Peyer's patch (tissue), 4 donors: Measurements from ENCODE around the gene SNX9. TPM values are rescaled to one million over a fixed set of nuclear protein-coding genes. Genes with fewer than 3 reads are reported as not detected.

Experiments used
- DNase-seq, 3 donors: peaks; one replicate each; pipeline ENCODE4 v3.0.0-alpha.2; 2017 to 2019
- H3K27ac ChIP-seq, 4 donors: fragments of 200-600 bp; sonication (generic); one replicate each; pipeline ENCODE4 v1.5.1; 2016 to 2019
- H3K27me3 ChIP-seq, 2 donors: fragments of 200-600 bp; sonication (generic); one replicate each; pipeline ENCODE4 v1.5.1; 2019
- H3K36me3 ChIP-seq, 3 donors: fragments of 200-600 bp; sonication (generic); one replicate each; pipeline ENCODE4 v1.5.1; 2016 to 2019
- H3K4me1 ChIP-seq, 4 donors: fragments of 200-600 bp; sonication (generic); one replicate each; pipeline ENCODE4 v1.5.1; 2016 to 2019
- H3K4me3 ChIP-seq, 4 donors: fragments of 200-600 bp; sonication (generic); 1 replicate in 3 of 4; 2 replicates in 1 of 4; pipeline ENCODE4 v1.5.1; 2016 to 2019; ENCODE audit warnings: mild to moderate bottlenecking in 1 of 4
- H3K9me3 ChIP-seq, 4 donors: fragments of 200-600 bp; sonication (generic); one replicate each; pipeline ENCODE4 v1.5.1; 2016 to 2019; ENCODE audit warnings: mild to moderate bottlenecking in 1 of 4
- POLR2A ChIP-seq, 2 donors: fragments of 450-650 bp; IDR thresholded peaks; one replicate each; pipeline ENCODE4 v1.5.1; 2017; ENCODE audit warnings: antibody characterized with exemption in 2 of 2, mild to moderate bottlenecking in 2 of 2, moderate library complexity in 2 of 2
- total RNA-seq, 4 donors: library from RNA; depleted of rRNA; stranded (reverse); fragments of >200 nt; gene quantifications; one replicate each; pipeline ENCODE4 v1.1.0, GENCODE V29; 2016
- TF ChIP-seq, protein P1 (sequence below), 6 experiments: fragments of 450-650 bp in 4 of 6; fragments of 200-600 bp in 2 of 6; sonication (generic) in 1 of 6; IDR thresholded peaks; one replicate each; pipeline ENCODE4 v1.5.1; 2017 to 2019; ENCODE audit warnings: antibody characterized with exemption in 6 of 6, mild to moderate bottlenecking in 3 of 6, moderate library complexity in 1 of 6

Gene SNX9
- total RNA-seq, 4 donors from 2014 or later, result 49.8 to 59.1 (median 52.5) TPM

DNA sequence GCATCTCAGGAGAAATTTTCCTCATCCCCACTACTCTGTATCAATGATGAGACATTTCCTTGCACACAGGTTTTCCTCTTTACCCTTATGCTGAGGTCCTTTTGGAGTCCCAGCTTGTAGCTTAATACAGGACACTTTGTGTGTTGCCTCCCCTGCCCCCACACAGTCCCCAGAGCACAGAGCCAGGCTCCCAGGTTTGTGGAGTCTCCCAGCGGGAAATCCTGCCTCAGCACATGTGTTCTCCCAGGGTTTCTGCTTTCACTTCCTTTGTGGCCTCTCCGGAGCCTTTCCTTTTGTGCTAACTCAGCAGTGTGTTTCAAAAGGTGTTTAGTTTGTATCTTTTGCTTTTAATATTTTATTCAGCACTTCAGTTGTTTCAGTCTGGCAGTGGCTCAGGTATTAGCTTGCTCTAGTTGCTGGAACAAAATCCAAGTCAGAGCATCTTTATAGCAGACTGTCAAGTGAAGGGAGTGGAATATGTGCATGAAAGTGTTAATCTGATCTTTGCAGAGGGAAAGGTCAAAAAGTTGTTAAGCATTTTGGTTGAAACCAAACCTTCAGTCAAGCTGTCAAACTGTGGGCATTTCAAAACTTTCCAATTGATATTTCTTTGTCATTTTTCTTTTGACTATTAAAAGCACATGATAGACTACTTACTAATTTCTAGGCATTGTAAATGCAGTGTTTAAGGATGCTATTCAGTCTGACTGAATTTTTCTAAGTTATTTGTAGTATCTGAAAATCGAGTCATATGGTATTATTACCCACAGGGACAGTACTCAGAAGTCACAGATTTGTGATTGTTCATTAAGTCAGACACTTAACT is 8.6 kb downstream of the SNX9 start:
- H3K4me3 ChIP-seq, result no peak overlapping the region
- no peak for DNase-seq
- H3K27ac ChIP-seq, result peak overlapping the region in 1 of 4 donors; percentile 6
- peaks cover 0 to 26% (median 4%) of the 10 kb centered on the region in 4 donors for H3K4me1 ChIP-seq
- H3K36me3 ChIP-seq, result no peaks in the 10 kb centered on the region
- no peaks in the 10 kb centered on the region for H3K9me3 ChIP-seq
- TF ChIP-seq, protein P1, sequence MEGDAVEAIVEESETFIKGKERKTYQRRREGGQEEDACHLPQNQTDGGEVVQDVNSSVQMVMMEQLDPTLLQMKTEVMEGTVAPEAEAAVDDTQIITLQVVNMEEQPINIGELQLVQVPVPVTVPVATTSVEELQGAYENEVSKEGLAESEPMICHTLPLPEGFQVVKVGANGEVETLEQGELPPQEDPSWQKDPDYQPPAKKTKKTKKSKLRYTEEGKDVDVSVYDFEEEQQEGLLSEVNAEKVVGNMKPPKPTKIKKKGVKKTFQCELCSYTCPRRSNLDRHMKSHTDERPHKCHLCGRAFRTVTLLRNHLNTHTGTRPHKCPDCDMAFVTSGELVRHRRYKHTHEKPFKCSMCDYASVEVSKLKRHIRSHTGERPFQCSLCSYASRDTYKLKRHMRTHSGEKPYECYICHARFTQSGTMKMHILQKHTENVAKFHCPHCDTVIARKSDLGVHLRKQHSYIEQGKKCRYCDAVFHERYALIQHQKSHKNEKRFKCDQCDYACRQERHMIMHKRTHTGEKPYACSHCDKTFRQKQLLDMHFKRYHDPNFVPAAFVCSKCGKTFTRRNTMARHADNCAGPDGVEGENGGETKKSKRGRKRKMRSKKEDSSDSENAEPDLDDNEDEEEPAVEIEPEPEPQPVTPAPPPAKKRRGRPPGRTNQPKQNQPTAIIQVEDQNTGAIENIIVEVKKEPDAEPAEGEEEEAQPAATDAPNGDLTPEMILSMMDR (IDR thresholded peaks at IDR 0.05), result no peak
- TF ChIP-seq POLR2A (IDR thresholded peaks at IDR 0.05), result no peak
- H3K27me3 ChIP-seq, result no peaks in the 10 kb centered on the region

DNA sequence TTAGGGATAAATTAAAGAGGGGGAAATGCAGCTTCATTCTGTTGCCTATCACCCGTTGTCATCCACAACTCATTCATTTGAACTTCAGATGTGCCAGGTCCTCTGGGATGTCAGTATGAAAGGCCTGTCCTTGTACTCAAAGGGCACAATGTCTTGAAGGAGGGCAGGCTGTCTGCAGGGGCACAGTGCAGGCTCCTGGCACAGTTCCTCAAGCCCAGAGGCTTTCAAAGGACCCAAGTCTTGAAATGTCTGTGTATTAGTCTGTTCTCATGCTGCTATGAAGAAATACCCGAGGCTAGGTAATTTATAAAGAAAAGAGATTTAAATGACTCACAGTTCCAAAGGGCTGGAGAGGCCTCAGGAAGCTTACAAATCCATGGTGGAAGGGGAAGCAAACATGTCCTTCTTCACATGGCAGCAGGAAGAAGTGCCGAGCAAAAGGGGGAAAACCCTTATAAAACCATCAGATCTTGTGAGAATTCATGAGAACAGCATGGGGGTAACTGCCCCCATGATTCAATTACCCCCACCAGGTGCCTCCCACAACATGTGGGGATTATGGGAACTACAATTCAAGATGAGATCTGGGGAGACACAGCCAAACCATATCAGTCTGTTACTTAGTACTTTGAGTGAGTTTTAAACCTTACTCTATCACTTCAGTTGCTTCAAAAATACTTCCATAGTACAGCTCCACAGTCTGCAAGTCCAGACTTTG is 9.4 kb downstream of the SNX9 start:
- peaks cover 0 to 26% (median 4%) of the 10 kb centered on the region in 4 donors for H3K4me1 ChIP-seq

DNA sequence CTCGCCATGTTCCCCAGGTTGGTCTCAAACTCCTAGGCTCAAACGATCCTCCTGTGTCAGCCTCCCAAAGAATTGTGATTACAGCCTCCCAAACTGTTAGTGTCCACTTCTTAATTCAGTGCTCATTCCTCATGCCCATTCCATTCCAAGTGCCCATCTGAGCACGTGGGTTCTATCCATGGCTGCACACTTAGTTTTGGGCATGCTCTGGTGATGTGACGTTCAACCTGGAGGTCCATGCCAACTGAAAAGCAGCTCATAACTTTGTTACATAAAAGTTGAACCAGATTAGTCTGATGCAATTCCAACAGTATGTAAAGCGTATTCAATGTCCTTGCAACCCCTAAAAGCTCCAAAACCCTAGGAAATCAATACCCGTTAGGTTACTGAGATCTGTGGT is 11.5 kb downstream of the SNX9 start:
- Histone ChIP-seq H3K9me3 (no peaks in the 10 kb centered on the region), H3K4me1 (peaks cover 0 to 26% (median 4%) of the 10 kb centered on the region in 4 donors)

More for the DNA sequence above, 9.4 kb downstream of the SNX9 start:
- no peak for DNase-seq
- no peak overlapping the region for H3K4me3 ChIP-seq
- TF ChIP-seq, protein P1 (IDR thresholded peaks at IDR 0.05), result no peak
- no peak for TF ChIP-seq POLR2A (IDR thresholded peaks at IDR 0.05)
- H3K27me3 ChIP-seq, result no peaks in the 10 kb centered on the region
- H3K36me3 ChIP-seq, result no peaks in the 10 kb centered on the region
- no peaks in the 10 kb centered on the region for H3K9me3 ChIP-seq
- H3K27ac ChIP-seq, result peak overlapping the region in 1 of 4 donors; percentile 6

DNA sequence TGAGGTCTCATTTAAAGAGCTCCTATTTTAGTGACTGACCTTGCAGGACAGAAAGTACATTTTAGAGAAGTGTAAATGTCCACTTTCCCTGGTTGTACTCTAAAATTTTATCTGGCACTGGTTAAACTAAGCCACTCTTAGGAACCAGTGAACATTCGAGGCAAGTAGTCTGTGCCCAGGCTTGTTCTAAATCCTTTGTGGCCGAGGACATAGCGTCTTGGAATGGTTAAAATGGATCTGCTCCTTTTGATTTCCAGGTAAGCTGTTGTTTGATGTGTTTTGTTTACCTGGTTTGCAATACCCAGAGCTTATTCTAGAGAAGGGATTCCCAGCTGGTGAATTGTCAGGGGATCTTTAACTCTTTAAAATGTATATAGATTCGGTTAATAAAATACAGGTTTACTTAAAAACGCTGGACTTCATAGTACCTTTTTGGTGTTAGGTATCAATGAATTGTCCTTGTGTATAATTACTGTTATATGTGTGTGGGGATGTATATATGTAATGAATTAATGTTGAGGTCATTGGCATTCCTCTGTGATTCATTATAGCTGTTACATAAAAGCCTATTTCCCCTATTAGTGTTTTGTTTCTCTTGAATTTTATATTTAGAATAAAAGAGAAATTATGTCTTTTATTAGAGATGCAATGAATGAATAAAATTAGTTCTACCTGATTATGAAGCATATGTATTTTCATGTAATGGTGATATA is 15.8 kb downstream of the SNX9 start:
- Histone ChIP-seq H3K4me1 (peaks cover 0 to 18% (median 3%) of the 10 kb centered on the region in 4 donors), H3K27ac (no peak overlapping the region), H3K9me3 (no peaks in the 10 kb centered on the region), H3K4me3 (no peak overlapping the region), H3K36me3 (no peaks in the 10 kb centered on the region), H3K27me3 (no peaks in the 10 kb centered on the region)
- TF ChIP-seq POLR2A (IDR thresholded peaks at IDR 0.05), result no peak
- TF ChIP-seq, protein P1 (IDR thresholded peaks at IDR 0.05), result no peak
- no peak for DNase-seq

More for the DNA sequence above, 11.5 kb downstream of the SNX9 start:
- no peak overlapping the region for H3K27ac ChIP-seq
- no peak for DNase-seq
- no peak overlapping the region for H3K4me3 ChIP-seq
- H3K27me3 ChIP-seq, result no peaks in the 10 kb centered on the region
- H3K36me3 ChIP-seq, result no peaks in the 10 kb centered on the region
- TF ChIP-seq, protein P1 (IDR thresholded peaks at IDR 0.05), result no peak
- TF ChIP-seq POLR2A (IDR thresholded peaks at IDR 0.05), result no peak

DNA sequence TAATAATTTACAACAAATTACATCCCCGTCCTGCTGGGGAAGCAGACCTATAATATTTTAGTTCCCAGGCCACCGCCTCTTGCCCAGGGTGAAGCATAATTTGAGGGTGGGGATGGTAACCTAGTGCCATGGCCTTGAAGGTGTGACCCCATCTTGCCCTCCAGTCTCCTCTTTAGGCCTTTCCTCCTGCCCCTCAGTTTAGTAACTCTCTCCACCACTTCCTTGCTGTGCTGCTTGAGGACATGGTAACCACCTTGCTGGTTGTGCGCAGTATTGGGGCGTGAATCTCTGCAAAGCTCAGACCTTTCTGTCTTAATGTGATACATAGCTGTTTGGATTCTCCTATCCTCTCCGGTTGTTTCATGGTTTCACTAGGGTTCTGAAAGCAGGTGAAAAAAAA is 16.6 kb downstream of the SNX9 start:
- H3K27me3 ChIP-seq, result no peaks in the 10 kb centered on the region
- no peak for DNase-seq
- H3K4me3 ChIP-seq, result no peak overlapping the region
- H3K9me3 ChIP-seq, result no peaks in the 10 kb centered on the region
- H3K36me3 ChIP-seq, result no peaks in the 10 kb centered on the region
- H3K4me1 ChIP-seq, result peaks cover 0 to 17% (median 3%) of the 10 kb centered on the region in 4 donors
- H3K27ac ChIP-seq, result no peak overlapping the region
- no peak for TF ChIP-seq POLR2A (IDR thresholded peaks at IDR 0.05)
- TF ChIP-seq, protein P1 (IDR thresholded peaks at IDR 0.05), result no peak
